SK-N-SH (cell line): ENCODE results near the gene OSGIN1. TPM values are rescaled to one million over a fixed set of nuclear protein-coding genes. Genes with fewer than 3 reads are reported as not detected.
A peak's percentile ranks its signal among the peaks of the same experiment; 100 is the strongest.

Experiments used
- CTCF ChIA-PET: fragments of 300-600, 350-600 bp; formaldehyde crosslinking; extraction: SDS; loops from one replicate; lab custom pipeline; 2021; lab: Yijun Ruan, JAX
- POLR2A ChIA-PET: fragments of 350-600 bp; sonication (Branson Sonifier 250); formaldehyde crosslinking; extraction: SDS; loops from one replicate; lab custom pipeline; 2020; ENCODE audit warnings: antibody characterized with exemption, inconsistent platforms; lab: Yijun Ruan, JAX
- DNase-seq: peaks from one replicate; pipeline ENCODE4 v3.0.0; 2012
- H2AFZ ChIP-seq: fragments of 200-600 bp; sonication (generic); 2 replicates; pipeline ENCODE4 v1.8.1; 2016; ENCODE audit warnings: antibody characterized with exemption, mild to moderate bottlenecking, low read depth
- H3F3A ChIP-seq: fragments of 200-600 bp; sonication (generic); replicated peaks from 2 replicates; pipeline ENCODE3; 2016; ENCODE audit warnings: antibody characterized with exemption, mild to moderate bottlenecking; ENCODE audit not compliant: insufficient read depth
- H3K27ac ChIP-seq, 2 experiments: fragments of 200-500 bp in 1 of 2; fragments of 200-600 bp in 1 of 2; sonication (Bioruptor generic) in 1 of 2; sonication (generic), shearing (Covaris generic) in 1 of 2; 2 replicates each; pipeline versions ENCODE4 v1.5.1 to v1.6.1; 2014 to 2016; ENCODE audit warnings: low read depth in 2 of 2, inconsistent platforms in 1 of 2, low read length in 1 of 2, mild to moderate bottlenecking in 1 of 2, mixed read lengths in 1 of 2
- H3K27me3 ChIP-seq: fragments of 200-600 bp; sonication (generic), shearing (Covaris generic); 2 replicates; pipeline ENCODE4 v1.6.1; 2016; ENCODE audit warnings: mixed run types; ENCODE audit not compliant: insufficient read depth
- H3K36me3 ChIP-seq, 2 experiments: fragments of 200-500 bp in 1 of 2; fragments of 200-600 bp in 1 of 2; sonication (Bioruptor generic) in 1 of 2; sonication (generic) in 1 of 2; replicated peaks in 1 of 2; 2 replicates each; pipeline versions ENCODE3 to v1.5.1; 2014 to 2016; ENCODE audit warnings: low read length in 1 of 2, mild to moderate bottlenecking in 1 of 2; ENCODE audit not compliant: insufficient read depth in 2 of 2, control insufficient read depth in 1 of 2
- H3K4me1 ChIP-seq, 2 experiments: fragments of 200-500 bp in 1 of 2; fragments of 200-600 bp in 1 of 2; sonication (Bioruptor generic) in 1 of 2; sonication (generic), shearing (Covaris generic) in 1 of 2; 2 replicates each; pipeline versions ENCODE4 v1.5.1 to v1.6.1; 2014 to 2016; ENCODE audit warnings: low read depth in 1 of 2, low read length in 1 of 2, mixed run types in 1 of 2; ENCODE audit not compliant: insufficient read depth in 2 of 2, control insufficient read depth in 1 of 2
- H3K4me2 ChIP-seq: fragments of 200-600 bp; sonication (generic), shearing (Covaris generic); 2 replicates; pipeline ENCODE4 v1.6.1; 2017; ENCODE audit warnings: mixed run types
- H3K4me3 ChIP-seq, 2 experiments: fragments of 200-500 bp in 1 of 2; fragments of 200-600 bp in 1 of 2; sonication (Bioruptor generic) in 1 of 2; sonication (generic), shearing (Covaris generic) in 1 of 2; 2 replicates each; pipeline versions ENCODE4 v1.5.1 to v1.8.1; 2014 to 2016; ENCODE audit warnings: low read depth in 2 of 2, inconsistent platforms in 1 of 2, low read length in 1 of 2, mild to moderate bottlenecking in 1 of 2, mixed read lengths in 1 of 2, moderate library complexity in 1 of 2
- H3K79me2 ChIP-seq: fragments of 200-600 bp; sonication (generic); 2 replicates; pipeline ENCODE4 v1.8.1; 2017; ENCODE audit warnings: mild to moderate bottlenecking; ENCODE audit not compliant: insufficient read depth
- H3K9ac ChIP-seq: fragments of 200-600 bp; sonication (generic); 2 replicates; pipeline ENCODE4 v1.6.1; 2017; ENCODE audit warnings: mixed run types
- H3K9me2 ChIP-seq: fragments of 200-600 bp; sonication (generic); 2 replicates; pipeline ENCODE4 v1.6.1; 2017; ENCODE audit warnings: mixed run types
- H3K9me3 ChIP-seq: fragments of 200-600 bp; sonication (generic); 2 replicates; pipeline ENCODE4 v1.6.1; 2017; ENCODE audit warnings: mixed run types, mild to moderate bottlenecking, moderate library complexity
- H4K20me1 ChIP-seq: fragments of 200-600 bp; sonication (generic); 2 replicates; pipeline ENCODE4 v1.6.1; 2017; ENCODE audit warnings: mild to moderate bottlenecking, mixed run types; ENCODE audit not compliant: insufficient read depth
- CHD2 ChIP-seq: fragments of 150-350 bp; IDR thresholded peaks from 2 replicates; pipeline ENCODE4 v1.6.1; 2018; ENCODE audit warnings: low read length; ENCODE audit not compliant: partially characterized antibody
- CTCF ChIP-seq: fragments of 200-600 bp; sonication (generic); IDR thresholded peaks from 2 replicates; pipeline ENCODE4 v1.6.1; 2017; ENCODE audit warnings: antibody characterized with exemption, mild to moderate bottlenecking, moderate library complexity
- ELF1 ChIP-seq: IDR thresholded peaks from 2 replicates; pipeline ENCODE4 v1.4.0; 2012
- EP300 ChIP-seq, 2 experiments: IDR thresholded peaks; 2 replicates each; pipeline versions ENCODE4 v1.4.0 to v1.6.1; 2012; ENCODE audit warnings: borderline replicate concordance in 1 of 2, low read depth in 1 of 2, low read length in 1 of 2
- EZH2phosphoT487 ChIP-seq: fragments of 200-600 bp; sonication (generic); IDR thresholded peaks from 2 replicates; pipeline ENCODE4 v1.6.1; 2017; ENCODE audit warnings: low read depth, mixed run types, mild to moderate bottlenecking, antibody characterized with exemption, moderate library complexity, borderline replicate concordance
- FOSL2 ChIP-seq: IDR thresholded peaks from 2 replicates; pipeline ENCODE4 v1.4.0; 2012; ENCODE audit warnings: low read depth, mild to moderate bottlenecking, moderate library complexity, borderline replicate concordance
- FOXJ3 ChIP-seq: sonication (generic); formaldehyde crosslinking; IDR thresholded peaks from 2 replicates; pipeline ENCODE4 v1.5.1; 2020; ENCODE audit warnings: mild to moderate bottlenecking, missing genetic modification reagents
- GABPA ChIP-seq: IDR thresholded peaks from 2 replicates; pipeline ENCODE4 v1.4.0; 2012; ENCODE audit warnings: low read depth, mild to moderate bottlenecking
- GATA2 ChIP-seq: sonication (generic); formaldehyde crosslinking; IDR thresholded peaks from 2 replicates; pipeline ENCODE4 v1.5.0; 2020; ENCODE audit warnings: mild to moderate bottlenecking, missing genetic modification reagents
- JUND ChIP-seq: IDR thresholded peaks from 2 replicates; pipeline ENCODE4 v1.4.0; 2012
- MEF2A ChIP-seq: IDR thresholded peaks from 2 replicates; pipeline ENCODE4 v1.4.0; 2012; ENCODE audit warnings: low read depth, borderline replicate concordance
- RAD21 ChIP-seq: IDR thresholded peaks from 2 replicates; pipeline ENCODE4 v1.6.1; 2012; ENCODE audit warnings: mild to moderate bottlenecking, low read length
- RFX5 ChIP-seq: IDR thresholded peaks from 2 replicates; pipeline ENCODE4 v1.6.1; 2012; ENCODE audit warnings: mild to moderate bottlenecking, improper control_type of control experiment, low read length
- RXRA ChIP-seq: IDR thresholded peaks from 2 replicates; pipeline ENCODE4 v1.4.0; 2012; ENCODE audit warnings: low read depth, mild to moderate bottlenecking, borderline replicate concordance
- SMC3 ChIP-seq: IDR thresholded peaks from 2 replicates; pipeline ENCODE4 v1.6.1; 2012; ENCODE audit warnings: low read depth, low read length, improper control_type of control experiment
- TCF12 ChIP-seq: IDR thresholded peaks from 2 replicates; pipeline ENCODE4 v1.4.0; 2012
- YY1 ChIP-seq: IDR thresholded peaks from 2 replicates; pipeline ENCODE4 v1.4.0; 2012; ENCODE audit warnings: low read depth, mild to moderate bottlenecking
- WGBS: methylation state at CpG from one replicate; pipeline ENCODE4 v1.1.6; 2017; ENCODE audit warnings: low lambda C conversion rate; 5-methylcytosine and 5-hydroxymethylcytosine counted together
- polyA plus RNA-seq, 3 experiments: library from polyadenylated mRNA; depleted of rRNA; stranded (reverse); fragments of >200 nt; gene quantifications; 2 replicates each; pipeline ENCODE4 v1.2.3, GENCODE V29; 2012
- TF ChIP-seq, protein P1 (sequence below): fragments of 150-350 bp; IDR thresholded peaks from 2 replicates; pipeline ENCODE4 v1.6.1; 2017; ENCODE audit warnings: antibody characterized with exemption, low read length, low read depth, borderline replicate concordance
- TF ChIP-seq, protein P2 (sequence below): IDR thresholded peaks from 2 replicates; pipeline ENCODE4 v1.4.0; 2012; ENCODE audit warnings: low read depth, borderline replicate concordance

The OSGIN1 gene
- polyA plus RNA-seq, 1 of the 3 experiments (the other 2 are of a cell fraction) = 4.8 TPM

GRCh38 chr16:83926726-83927397, 26.2 kb upstream of the OSGIN1 start (continued):
- TF ChIP-seq, protein P1, sequence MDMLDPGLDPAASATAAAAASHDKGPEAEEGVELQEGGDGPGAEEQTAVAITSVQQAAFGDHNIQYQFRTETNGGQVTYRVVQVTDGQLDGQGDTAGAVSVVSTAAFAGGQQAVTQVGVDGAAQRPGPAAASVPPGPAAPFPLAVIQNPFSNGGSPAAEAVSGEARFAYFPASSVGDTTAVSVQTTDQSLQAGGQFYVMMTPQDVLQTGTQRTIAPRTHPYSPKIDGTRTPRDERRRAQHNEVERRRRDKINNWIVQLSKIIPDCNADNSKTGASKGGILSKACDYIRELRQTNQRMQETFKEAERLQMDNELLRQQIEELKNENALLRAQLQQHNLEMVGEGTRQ = no peak
- no peak for TF ChIP-seq FOXJ3 (CRISPR knock-in tag)
- TF ChIP-seq EZH2phosphoT487 = no peak
- TF ChIP-seq, protein P2, sequence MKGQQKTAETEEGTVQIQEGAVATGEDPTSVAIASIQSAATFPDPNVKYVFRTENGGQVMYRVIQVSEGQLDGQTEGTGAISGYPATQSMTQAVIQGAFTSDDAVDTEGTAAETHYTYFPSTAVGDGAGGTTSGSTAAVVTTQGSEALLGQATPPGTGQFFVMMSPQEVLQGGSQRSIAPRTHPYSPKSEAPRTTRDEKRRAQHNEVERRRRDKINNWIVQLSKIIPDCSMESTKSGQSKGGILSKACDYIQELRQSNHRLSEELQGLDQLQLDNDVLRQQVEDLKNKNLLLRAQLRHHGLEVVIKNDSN = no peak
- TF ChIP-seq RAD21 = peak; percentile 73
- TF ChIP-seq FOSL2 = peak; percentile 57; the same call in 1 of the 2 replicates
- no peak for TF ChIP-seq ELF1
- no peak for TF ChIP-seq YY1
- no peak for TF ChIP-seq GABPA

- H3K27me3 ChIP-seq = no peaks in the 10 kb centered on the region
- TF ChIP-seq FOSL2 = no peak
- TF ChIP-seq, protein P1 = no peak
- no peak for TF ChIP-seq EP300 (IDR thresholded peaks at IDR 0.05; ENCODE audit: borderline replicate concordance in 1 of 2, low read depth in 1 of 2, low read length in 1 of 2)
- no peak for TF ChIP-seq RFX5
- TF ChIP-seq GATA2 (CRISPR knock-in tag) = no peak
- no peak for TF ChIP-seq FOXJ3 (CRISPR knock-in tag)
- no peak for TF ChIP-seq MEF2A
- TF ChIP-seq JUND = no peak
- TF ChIP-seq SMC3 = no peak
- no peak for TF ChIP-seq CTCF
- TF ChIP-seq TCF12 = no peak
- TF ChIP-seq GABPA = no peak
- TF ChIP-seq RXRA = no peak
- no peak for TF ChIP-seq CHD2
- no peaks in the 10 kb centered on the region for H3K9me2 ChIP-seq
- no peak overlapping the region for H3K4me2 ChIP-seq
- no peak for DNase-seq
- no peak overlapping the region for H3K27ac ChIP-seq
- ChIA-PET CTCF (interaction anchor here (1.2 to 4.1 kb wide), 9 partner anchors 15 to 137 kb away, joined by 4 to 27 read pairs (median 13); partner anchors contain the start of genes MLYCD and OSGIN1), POLR2A (interaction anchor here (0.6 kb wide), 1 partner anchor 1152 kb away, joined by 3 read pairs; no protein-coding TSS in a partner anchor)
- peaks cover 0 to 11% of the 10 kb centered on the region in 2 experiments; a peak in 1 of 4 replicates for H3K4me1 ChIP-seq
- no peak overlapping the region for H3K9ac ChIP-seq
- no peaks in the 10 kb centered on the region for H3F3A ChIP-seq
- no peaks in the 10 kb centered on the region for H3K79me2 ChIP-seq
- no peaks in the 10 kb centered on the region for H3K36me3 ChIP-seq
- 94% methylated on average over 8 of the region's 16 CpGs for WGBS
- no peaks in the 10 kb centered on the region for H3K9me3 ChIP-seq
- no peaks in the 10 kb centered on the region for H4K20me1 ChIP-seq
- no peak overlapping the region for H3K4me3 ChIP-seq
- no peak overlapping the region for H2AFZ ChIP-seq
These were observed 24.5 kb upstream of the OSGIN1 start for GRCh38 chr16:83928341-83929055.
